BE2C (cell line): ENCODE data around the gene DCN.

Source experiments
- DNase-seq: peaks from one replicate; pipeline ENCODE4 v3.0.0-alpha.2; 2020
- H3K27me3 ChIP-seq: fragments of 250-450 bp; sonication (Bioruptor Pico); 2 replicates; pipeline ENCODE4 v1.5.1; 2020; ENCODE audit warnings: mild to moderate bottlenecking
- H3K36me3 ChIP-seq: fragments of 250-450 bp; sonication (Bioruptor Pico); 2 replicates; pipeline ENCODE4 v1.5.1; 2020; ENCODE audit warnings: mild to moderate bottlenecking
- H3K4me1 ChIP-seq: fragments of 250-450 bp; sonication (Bioruptor Pico); 2 replicates; pipeline ENCODE4 v1.5.1; 2020
- H3K4me3 ChIP-seq: 2 replicates; pipeline ENCODE4 v1.5.1; 2011; ENCODE audit warnings: low read depth, low read length
- H3K9me3 ChIP-seq: fragments of 250-450 bp; sonication (Bioruptor Pico); 2 replicates; pipeline ENCODE4 v1.5.1; 2020
- TF ChIP-seq, protein P1 (sequence below): IDR thresholded peaks from 2 replicates; pipeline ENCODE4 v1.5.1; 2012; ENCODE audit warnings: mild to moderate bottlenecking, low read depth, low read length

The DCN gene

DNA sequence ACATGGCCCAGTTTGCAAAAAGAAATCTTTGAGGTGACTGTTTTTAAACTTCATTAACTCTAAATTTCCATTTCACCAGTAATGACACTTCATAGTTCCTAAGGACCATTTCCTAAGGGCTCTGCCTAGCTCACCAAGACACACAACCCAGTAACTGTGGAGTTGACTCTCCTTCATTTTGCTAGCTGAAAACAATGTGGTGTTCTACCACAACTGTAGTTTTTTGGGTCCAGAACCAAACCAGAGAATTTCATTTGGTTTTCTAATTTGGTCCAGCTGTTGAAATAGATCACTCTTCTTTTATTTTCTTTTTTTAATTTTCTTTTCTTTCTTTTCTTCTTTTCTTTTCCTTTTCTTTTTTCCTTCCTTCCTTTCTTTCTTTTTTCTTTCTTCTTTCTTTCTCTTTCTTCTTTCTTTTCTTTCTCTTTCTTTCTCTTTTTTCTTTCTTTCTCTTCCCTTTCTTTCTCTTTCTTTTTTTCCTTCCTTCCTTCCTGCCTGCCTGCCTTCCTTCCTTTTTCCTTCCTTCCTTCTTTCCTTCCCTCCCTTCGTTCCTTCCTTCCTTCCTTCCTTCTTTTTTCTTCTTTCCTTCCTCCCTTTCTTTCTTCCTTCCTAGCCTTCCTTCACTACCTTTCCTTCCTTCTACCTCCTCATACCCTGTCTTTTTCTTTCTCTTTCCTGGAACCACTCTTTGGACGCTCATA lies 52.8 kb downstream of the DCN start:
- no peak overlapping the region for H3K4me3 ChIP-seq
- H3K36me3 ChIP-seq, result no peaks in the 10 kb centered on the region
- no peaks in the 10 kb centered on the region for H3K27me3 ChIP-seq
- H3K9me3 ChIP-seq, result no peaks in the 10 kb centered on the region
- TF ChIP-seq, protein P1, sequence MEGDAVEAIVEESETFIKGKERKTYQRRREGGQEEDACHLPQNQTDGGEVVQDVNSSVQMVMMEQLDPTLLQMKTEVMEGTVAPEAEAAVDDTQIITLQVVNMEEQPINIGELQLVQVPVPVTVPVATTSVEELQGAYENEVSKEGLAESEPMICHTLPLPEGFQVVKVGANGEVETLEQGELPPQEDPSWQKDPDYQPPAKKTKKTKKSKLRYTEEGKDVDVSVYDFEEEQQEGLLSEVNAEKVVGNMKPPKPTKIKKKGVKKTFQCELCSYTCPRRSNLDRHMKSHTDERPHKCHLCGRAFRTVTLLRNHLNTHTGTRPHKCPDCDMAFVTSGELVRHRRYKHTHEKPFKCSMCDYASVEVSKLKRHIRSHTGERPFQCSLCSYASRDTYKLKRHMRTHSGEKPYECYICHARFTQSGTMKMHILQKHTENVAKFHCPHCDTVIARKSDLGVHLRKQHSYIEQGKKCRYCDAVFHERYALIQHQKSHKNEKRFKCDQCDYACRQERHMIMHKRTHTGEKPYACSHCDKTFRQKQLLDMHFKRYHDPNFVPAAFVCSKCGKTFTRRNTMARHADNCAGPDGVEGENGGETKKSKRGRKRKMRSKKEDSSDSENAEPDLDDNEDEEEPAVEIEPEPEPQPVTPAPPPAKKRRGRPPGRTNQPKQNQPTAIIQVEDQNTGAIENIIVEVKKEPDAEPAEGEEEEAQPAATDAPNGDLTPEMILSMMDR, result no peak
- H3K4me1 ChIP-seq, result no peaks in the 10 kb centered on the region
- DNase-seq, result no peak

DNA sequence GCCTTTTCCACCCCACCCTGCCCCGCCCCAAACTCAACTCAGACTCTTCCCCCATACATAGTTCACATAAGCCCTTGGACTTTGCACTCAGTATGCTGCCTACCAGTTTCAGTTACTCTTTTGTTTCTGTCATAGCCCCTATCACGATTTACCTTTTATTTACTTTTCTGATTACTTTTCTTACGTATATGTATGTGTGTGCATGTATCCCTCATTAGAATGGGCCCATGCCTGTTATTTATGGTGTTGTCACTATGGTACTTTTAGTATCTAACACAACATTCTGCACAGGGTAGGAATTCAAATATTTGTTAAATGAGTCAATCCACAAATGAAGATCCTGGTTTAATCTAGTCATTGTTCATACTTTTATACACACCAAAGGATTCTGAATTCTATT lies 54.9 kb downstream of the DCN start:
- H3K4me1 ChIP-seq, result no peaks in the 10 kb centered on the region
- H3K36me3 ChIP-seq, result no peaks in the 10 kb centered on the region
- no peaks in the 10 kb centered on the region for H3K27me3 ChIP-seq
- no peak for DNase-seq
- H3K9me3 ChIP-seq, result no peaks in the 10 kb centered on the region
- H3K4me3 ChIP-seq, result no peak overlapping the region
- TF ChIP-seq, protein P1, result no peak

DNA sequence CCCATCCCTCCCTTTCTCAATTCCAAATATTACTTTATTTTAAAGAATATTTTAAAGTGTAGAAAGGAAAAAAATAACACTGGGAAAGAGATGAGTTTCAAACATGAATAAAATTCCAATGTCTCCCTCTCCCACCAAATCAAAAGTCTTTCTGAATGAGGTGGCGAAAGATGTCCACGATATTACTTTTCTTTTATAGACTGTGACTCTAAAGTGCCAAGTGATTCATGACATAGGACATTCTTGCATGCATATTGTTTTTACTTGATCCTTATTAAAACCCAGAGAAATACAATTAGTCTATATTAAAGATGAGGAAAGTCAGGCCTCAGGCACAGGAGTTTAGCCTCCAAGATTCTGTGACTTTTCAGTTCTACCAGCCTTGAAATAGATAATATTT lies 55.3 kb downstream of the DCN start:
- no peaks in the 10 kb centered on the region for H3K27me3 ChIP-seq
- no peak for DNase-seq
- no peaks in the 10 kb centered on the region for H3K4me1 ChIP-seq
- TF ChIP-seq, protein P1, result no peak
- H3K4me3 ChIP-seq, result no peak overlapping the region
- no peaks in the 10 kb centered on the region for H3K9me3 ChIP-seq
- no peaks in the 10 kb centered on the region for H3K36me3 ChIP-seq

DNA sequence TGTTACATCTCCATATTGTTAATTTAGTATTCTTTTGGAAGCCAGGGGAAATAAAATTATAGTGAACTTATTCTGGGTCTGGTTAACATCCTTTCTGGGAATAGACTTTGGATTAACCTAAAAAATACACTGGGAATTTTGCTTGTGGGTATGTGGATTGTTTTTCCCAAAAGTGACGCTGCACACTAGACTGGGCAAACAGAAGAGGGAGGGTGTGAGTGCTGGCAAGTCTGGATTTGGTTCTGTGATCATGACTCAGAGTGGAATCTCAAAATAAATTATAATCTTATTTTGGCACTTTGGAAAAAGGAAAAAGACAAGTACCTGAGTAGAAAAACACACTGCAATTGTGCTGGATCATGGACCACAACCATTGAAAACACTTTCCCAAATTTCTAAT lies 56.1 kb downstream of the DCN start:
- DNase-seq, result no peak
- Histone ChIP-seq H3K4me3 (no peak overlapping the region), H3K4me1 (no peaks in the 10 kb centered on the region), H3K36me3 (no peaks in the 10 kb centered on the region), H3K27me3 (no peaks in the 10 kb centered on the region), H3K9me3 (no peaks in the 10 kb centered on the region)
- TF ChIP-seq, protein P1, result no peak

DNA sequence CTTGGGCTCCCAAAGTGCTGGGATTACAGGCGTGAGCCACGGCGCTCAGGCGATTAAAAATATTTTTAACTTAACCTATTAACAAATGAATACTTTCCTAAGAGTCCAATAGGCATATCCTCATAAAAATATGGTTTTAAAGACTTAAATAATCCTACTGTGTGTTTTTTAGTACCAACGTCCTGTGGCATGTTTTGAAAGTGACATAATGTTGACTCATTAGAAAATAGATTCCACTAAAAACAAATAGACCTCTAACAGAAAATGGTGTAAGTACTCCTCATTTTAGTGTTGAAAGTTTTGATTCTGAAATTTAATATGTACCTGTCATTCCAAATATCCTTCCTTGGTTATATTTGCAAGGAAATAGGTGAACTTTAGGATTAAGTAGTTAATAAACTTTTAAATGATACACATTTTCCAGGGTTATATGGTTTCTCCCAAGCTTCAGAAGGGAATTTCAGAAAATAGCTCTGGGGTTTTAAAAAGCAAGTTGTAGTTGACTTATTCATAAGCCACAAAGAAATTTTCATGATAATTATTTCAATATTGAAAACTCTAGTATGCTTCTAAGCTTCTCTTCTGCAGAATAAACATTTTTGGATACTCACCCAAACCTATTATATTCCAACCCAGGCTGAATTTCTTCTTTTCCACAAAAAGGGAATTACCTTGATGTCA lies 59.2 kb downstream of the DCN start:
- no peaks in the 10 kb centered on the region for H3K36me3 ChIP-seq
- H3K4me1 ChIP-seq, result no peaks in the 10 kb centered on the region; the same call in 1 of the 2 replicates
- DNase-seq, result no peak
- no peak overlapping the region for H3K4me3 ChIP-seq
- H3K9me3 ChIP-seq, result no peaks in the 10 kb centered on the region
- H3K27me3 ChIP-seq, result no peaks in the 10 kb centered on the region
- TF ChIP-seq, protein P1, result no peak

DNA sequence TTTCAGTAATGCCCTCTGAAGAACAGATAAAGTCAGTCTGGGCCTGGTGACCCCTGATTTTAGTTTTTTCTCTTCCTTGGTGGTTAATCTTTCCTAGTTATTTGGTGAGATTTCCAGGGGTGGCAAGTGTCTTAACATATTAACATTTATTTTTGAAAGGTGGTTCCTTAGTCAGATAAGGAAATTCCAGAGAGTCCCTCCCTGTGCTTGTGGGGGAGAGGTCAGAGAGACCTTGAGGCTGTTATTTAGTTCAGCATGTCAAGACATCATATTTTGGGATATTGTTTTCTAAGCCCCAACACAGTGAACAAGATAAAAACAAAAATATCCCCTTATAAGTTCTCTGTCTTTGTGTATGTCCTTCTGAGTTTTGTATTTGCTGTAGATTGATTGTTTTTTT lies 61.8 kb downstream of the DCN start:
- DNase-seq, result no peak
- H3K4me3 ChIP-seq, result no peak overlapping the region
- no peaks in the 10 kb centered on the region for H3K27me3 ChIP-seq
- H3K4me1 ChIP-seq, result peaks cover 4% of the 10 kb centered on the region
- no peaks in the 10 kb centered on the region for H3K36me3 ChIP-seq
- TF ChIP-seq, protein P1, result no peak
- no peaks in the 10 kb centered on the region for H3K9me3 ChIP-seq
